Mesendoderm (in vitro differentiated cells): ENCODE data around the gene RNGTT.

Experiments
- DNase-seq: peaks from one replicate; pipeline ENCODE4 v3.0.0; 2013
- H2AK5ac ChIP-seq: 2 replicates; pipeline ENCODE4 v1.6.1; 2013; ENCODE audit warnings: low read length, inconsistent platforms
- H2BK120ac ChIP-seq: 2 replicates; pipeline ENCODE4 v1.6.1; 2013; ENCODE audit warnings: low read depth, mild to moderate bottlenecking, low read length, moderate library complexity, mixed read lengths
- H2BK15ac ChIP-seq: replicated peaks from 2 replicates; pipeline ENCODE4 v1.6.1; 2013; ENCODE audit warnings: low read depth, mild to moderate bottlenecking, moderate library complexity
- H2BK5ac ChIP-seq: 2 replicates; pipeline ENCODE4 v1.6.1; 2013; ENCODE audit warnings: low read length, inconsistent platforms
- H3K18ac ChIP-seq: 2 replicates; pipeline ENCODE4 v1.6.1; 2013; ENCODE audit warnings: mild to moderate bottlenecking, low read length, mixed read lengths
- H3K23ac ChIP-seq: one replicate; pipeline ENCODE4 v1.6.1; 2013; ENCODE audit warnings: low read length
- H3K27ac ChIP-seq: 2 replicates; pipeline ENCODE4 v1.5.1; 2013; ENCODE audit warnings: low read depth, mild to moderate bottlenecking, inconsistent platforms, low read length, moderate library complexity
- H3K27me3 ChIP-seq: 2 replicates; pipeline ENCODE4 v1.6.1; 2013; ENCODE audit warnings: low read length, control low read depth, mild to moderate bottlenecking, inconsistent platforms; ENCODE audit not compliant: insufficient read depth, poor library complexity
- H3K36me3 ChIP-seq: 2 replicates; pipeline ENCODE4 v1.6.1; 2013; ENCODE audit warnings: low read length, inconsistent platforms; ENCODE audit not compliant: control insufficient read depth, insufficient read depth
- H3K4ac ChIP-seq: one replicate; pipeline ENCODE4 v1.6.1; 2013; ENCODE audit warnings: low read depth, mild to moderate bottlenecking, low read length, moderate library complexity
- H3K4me1 ChIP-seq: 2 replicates; pipeline ENCODE4 v1.6.1; 2013; ENCODE audit warnings: low read depth, low read length, inconsistent platforms; ENCODE audit not compliant: control insufficient read depth
- H3K4me2 ChIP-seq: 2 replicates; pipeline ENCODE4 v1.6.1; 2013; ENCODE audit warnings: low read length
- H3K4me3 ChIP-seq: 2 replicates; pipeline ENCODE4 v1.5.1; 2013; ENCODE audit warnings: mild to moderate bottlenecking, low read length
- H3K56ac ChIP-seq: one replicate; pipeline ENCODE4 v1.6.1; 2013; ENCODE audit warnings: low read length
- H3K79me1 ChIP-seq: 2 replicates; pipeline ENCODE4 v1.6.1; 2013; ENCODE audit warnings: low read length, inconsistent platforms
- H3K79me2 ChIP-seq: 2 replicates; pipeline ENCODE4 v1.6.1; 2013; ENCODE audit warnings: mild to moderate bottlenecking, low read length; ENCODE audit not compliant: control insufficient read depth, insufficient read depth
- H3K9ac ChIP-seq: 2 replicates; pipeline ENCODE4 v1.6.1; 2013; ENCODE audit warnings: low read length, inconsistent platforms
- H4K5ac ChIP-seq: one replicate; pipeline ENCODE4 v1.6.1; 2013; ENCODE audit warnings: low read length
- H4K8ac ChIP-seq: one replicate; pipeline ENCODE4 v1.6.1; 2013; ENCODE audit warnings: low read depth, mild to moderate bottlenecking, control low read depth, low read length, moderate library complexity
- WGBS: extraction: QIAGEN DNeasy Blood & Tissue Kit; methylation state at CpG from one replicate; pipeline ENCODE4 v1.1.7; 2013; ENCODE audit warnings: low lambda C conversion rate, missing lambda C conversion rate; ENCODE audit not compliant: insufficient coverage; ENCODE audit errors: extremely low coverage; 5-methylcytosine and 5-hydroxymethylcytosine counted together

The RNGTT gene

DNA sequence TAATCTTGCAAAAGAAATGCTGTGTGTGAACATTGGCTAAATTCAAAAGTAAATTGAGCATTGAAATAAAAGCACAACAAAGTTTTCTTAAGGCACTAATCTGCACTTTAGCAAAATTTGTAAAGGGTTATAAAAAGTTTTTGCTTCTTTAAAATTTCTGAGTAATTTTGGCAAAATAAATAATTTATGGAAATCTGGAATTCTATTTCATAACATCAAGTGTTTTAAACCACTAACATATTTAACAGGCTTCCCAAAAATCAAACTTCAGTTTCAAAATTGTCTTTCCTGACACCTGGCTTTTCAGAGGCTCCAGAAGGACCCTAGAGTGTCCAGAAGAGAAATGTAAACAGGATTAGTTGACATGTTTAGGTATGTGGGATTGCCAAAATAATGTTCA lies 4.5 kb upstream of the RNGTT start:
- Histone ChIP-seq H3K27me3 (peaks cover 3% of the 10 kb centered on the region), H2BK15ac (no peak overlapping the region), H3K79me2 (peaks cover 3% of the 10 kb centered on the region), H2AK5ac (no peak overlapping the region), H4K8ac (no peak overlapping the region), H3K23ac (no peak overlapping the region), H3K4me2 (no peak overlapping the region), H3K4ac (no peak overlapping the region), H3K18ac (no peak overlapping the region), H4K5ac (no peak overlapping the region), H3K4me1 (peaks cover 5% of the 10 kb centered on the region), H3K36me3 (no peaks in the 10 kb centered on the region), H3K56ac (no peak overlapping the region), H3K27ac (no peak overlapping the region), H3K79me1 (peaks cover 1% of the 10 kb centered on the region), H3K4me3 (no peak overlapping the region), H2BK120ac (no peak overlapping the region), H3K9ac (no peak overlapping the region), H2BK5ac (no peak overlapping the region)
- DNase-seq = no peak

DNA sequence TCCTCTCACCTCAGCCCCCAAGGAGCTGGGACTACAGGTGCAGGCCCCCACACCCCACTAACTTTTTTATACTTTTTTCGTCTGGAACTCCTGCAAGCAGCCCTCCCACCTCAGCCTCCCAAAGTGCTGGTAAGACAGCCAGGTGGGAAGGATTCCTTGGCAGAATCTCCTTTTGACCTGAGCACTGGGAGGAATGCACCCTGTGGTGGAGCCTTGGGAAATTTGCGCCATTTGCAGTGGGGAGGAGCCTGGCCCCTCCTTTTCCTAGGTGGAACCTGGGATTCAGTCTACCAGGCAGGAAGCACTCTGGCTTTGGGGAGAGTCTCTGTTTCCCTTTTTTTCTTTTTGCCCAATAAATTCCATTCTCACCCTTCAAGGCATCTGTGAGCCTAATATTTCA lies 2.3 kb upstream of the RNGTT start:
- H2BK5ac ChIP-seq = no peak overlapping the region
- H3K4ac ChIP-seq = no peak overlapping the region
- DNase-seq = no peak
- no peak overlapping the region for H2BK120ac ChIP-seq
- H3K9ac ChIP-seq = no peak overlapping the region
- no peak overlapping the region for H3K4me3 ChIP-seq
- no peak overlapping the region for H3K18ac ChIP-seq
- no peak overlapping the region for H4K8ac ChIP-seq
- no peak overlapping the region for H2BK15ac ChIP-seq
- peaks cover 9% of the 10 kb centered on the region for H3K79me2 ChIP-seq
- H4K5ac ChIP-seq = no peak overlapping the region
- no peak overlapping the region for H3K4me2 ChIP-seq
- no peaks in the 10 kb centered on the region for H3K27me3 ChIP-seq
- H3K56ac ChIP-seq = no peak overlapping the region
- H3K4me1 ChIP-seq = peaks cover 3% of the 10 kb centered on the region
- no peak overlapping the region for H3K27ac ChIP-seq
- no peaks in the 10 kb centered on the region for H3K36me3 ChIP-seq
- H3K79me1 ChIP-seq = peaks cover 4% of the 10 kb centered on the region
- no peak overlapping the region for H3K23ac ChIP-seq
- WGBS = no CpG with 5 or more reads among the region's 2 CpGs
- H2AK5ac ChIP-seq = no peak overlapping the region

GRCh38 chr6:88964509-88964908 lies 1.1 kb upstream of the RNGTT start:
- Histone ChIP-seq H3K9ac (peak overlapping the region; percentile 98), H3K79me1 (peaks cover 8% of the 10 kb centered on the region), H3K79me2 (peaks cover 13% of the 10 kb centered on the region), H2BK5ac (no peak overlapping the region), H2BK15ac (no peak overlapping the region), H2BK120ac (no peak overlapping the region), H3K4me3 (no peak overlapping the region), H3K36me3 (no peaks in the 10 kb centered on the region), H2AK5ac (no peak overlapping the region), H3K4ac (no peak overlapping the region), H3K56ac (peak overlapping the region; percentile 98), H3K27me3 (no peaks in the 10 kb centered on the region), H3K18ac (no peak overlapping the region), H3K27ac (no peak overlapping the region), H4K8ac (no peak overlapping the region), H3K23ac (no peak overlapping the region), H3K4me2 (peak overlapping the region; percentile 90), H4K5ac (no peak overlapping the region), H3K4me1 (peaks cover 3% of the 10 kb centered on the region)
- no CpG with 5 or more reads among the region's 5 CpGs for WGBS
- peak; percentile 60 for DNase-seq

DNA sequence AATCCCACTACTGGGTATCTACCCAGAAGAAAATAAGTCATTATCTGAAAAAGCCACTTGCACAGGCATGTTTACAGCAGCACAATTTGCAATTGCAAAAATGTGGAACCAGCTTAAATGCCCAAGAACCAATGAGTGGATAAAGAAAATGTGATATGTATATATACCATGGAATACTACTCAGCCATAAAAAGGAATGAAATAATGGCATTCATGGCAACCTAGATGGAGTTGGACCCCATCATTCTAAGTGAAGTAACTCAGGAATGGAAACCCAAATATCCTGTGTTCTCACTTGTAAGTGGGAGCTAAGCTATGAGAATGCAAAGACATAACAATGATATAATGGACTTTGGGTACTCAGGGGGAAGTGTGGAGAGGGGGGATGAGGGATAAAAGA lies 4.6 kb downstream of the RNGTT start:
- Histone ChIP-seq H3K56ac (no peak overlapping the region), H2BK120ac (no peak overlapping the region), H3K4me1 (no peaks in the 10 kb centered on the region), H3K27me3 (no peaks in the 10 kb centered on the region), H3K18ac (no peak overlapping the region), H3K4me3 (no peak overlapping the region), H2BK15ac (no peak overlapping the region), H3K36me3 (no peaks in the 10 kb centered on the region), H3K9ac (no peak overlapping the region), H4K5ac (no peak overlapping the region), H3K4me2 (no peak overlapping the region), H2AK5ac (no peak overlapping the region), H3K79me1 (peaks cover 13% of the 10 kb centered on the region), H3K4ac (no peak overlapping the region), H3K23ac (no peak overlapping the region), H3K79me2 (peaks cover 30% of the 10 kb centered on the region), H4K8ac (no peak overlapping the region), H2BK5ac (no peak overlapping the region), H3K27ac (no peak overlapping the region)
- DNase-seq = no peak

DNA sequence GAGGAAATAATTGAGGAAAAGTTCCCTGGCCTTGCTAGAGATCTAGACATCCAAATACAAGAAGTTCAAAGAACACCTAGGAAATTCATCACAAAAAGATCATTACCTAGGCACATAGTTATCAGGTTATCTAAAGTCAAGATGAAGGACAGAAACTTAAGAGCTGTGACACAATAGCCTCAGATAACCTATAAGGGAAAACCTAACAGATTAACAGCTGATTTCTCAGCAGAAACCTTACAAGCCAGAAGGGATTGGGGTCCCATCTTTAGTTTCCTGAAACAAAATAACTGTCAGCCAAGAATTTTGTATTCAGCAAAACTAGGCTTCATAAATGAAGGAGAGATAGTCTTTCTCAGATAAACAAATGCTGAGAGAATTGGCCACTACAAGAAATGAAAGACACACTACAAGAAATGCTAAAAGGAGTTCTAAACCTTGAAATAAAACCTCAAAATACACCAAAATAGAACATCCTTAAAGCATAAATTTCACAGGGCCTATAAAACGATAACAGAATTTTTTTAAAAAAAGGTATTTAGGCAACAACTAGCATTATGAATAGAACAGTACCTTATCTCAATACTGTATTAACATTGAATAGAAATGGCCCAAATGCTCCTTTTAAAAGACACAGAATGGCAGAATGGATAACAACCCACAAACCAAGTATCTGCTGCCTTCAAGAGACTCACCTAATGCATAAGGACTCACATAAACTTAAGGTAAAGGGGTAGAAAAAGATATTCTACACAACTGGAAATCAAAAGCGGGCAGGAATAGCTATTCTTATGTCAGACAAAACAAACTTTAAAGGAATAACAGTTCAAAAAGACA lies 9.7 kb downstream of the RNGTT start:
- Histone ChIP-seq H3K9ac (no peak overlapping the region), H2BK120ac (no peak overlapping the region), H3K18ac (no peak overlapping the region), H3K79me2 (peaks cover 29% of the 10 kb centered on the region), H3K4ac (no peak overlapping the region), H2BK15ac (no peak overlapping the region), H3K36me3 (no peaks in the 10 kb centered on the region), H3K4me3 (no peak overlapping the region), H3K4me2 (no peak overlapping the region), H3K27ac (no peak overlapping the region), H2AK5ac (no peak overlapping the region), H4K5ac (no peak overlapping the region), H3K4me1 (no peaks in the 10 kb centered on the region), H4K8ac (no peak overlapping the region), H2BK5ac (no peak overlapping the region), H3K27me3 (no peaks in the 10 kb centered on the region), H3K23ac (no peak overlapping the region), H3K56ac (no peak overlapping the region), H3K79me1 (peaks cover 17% of the 10 kb centered on the region)
- no peak for DNase-seq
- no CpG with 5 or more reads among the region's 2 CpGs for WGBS
